H9 (cell line): Measurements from ENCODE around the gene DCLRE1C. TPM values are rescaled to one million over a fixed set of nuclear protein-coding genes. Genes with fewer than 3 reads are reported as not detected.

Experiments
- DNase-seq: peaks from one replicate; pipeline ENCODE4 v3.0.0-alpha.2; 2017
- H2AFZ ChIP-seq: one replicate; pipeline ENCODE4 v1.6.1; 2013; ENCODE audit warnings: mild to moderate bottlenecking, low read length, control low read depth, moderate library complexity
- H2AK5ac ChIP-seq: 2 replicates; pipeline ENCODE4 v1.6.1; 2013; ENCODE audit warnings: low read length, control low read depth, mixed read lengths; ENCODE audit not compliant: insufficient read length
- H2BK120ac ChIP-seq: one replicate; pipeline ENCODE4 v1.6.1; 2013; ENCODE audit warnings: low read depth, mild to moderate bottlenecking, low read length, control low read depth, inconsistent platforms; ENCODE audit not compliant: poor library complexity, severe bottlenecking
- H2BK12ac ChIP-seq: 2 replicates; pipeline ENCODE4 v1.6.1; 2013; ENCODE audit warnings: low read length, control low read depth, mixed read lengths, low read depth; ENCODE audit not compliant: insufficient read length
- H2BK15ac ChIP-seq: 2 replicates; pipeline ENCODE4 v1.6.1; 2013; ENCODE audit warnings: low read depth, low read length, control low read depth
- H2BK20ac ChIP-seq: one replicate; pipeline ENCODE4 v1.6.1; 2013; ENCODE audit warnings: low read depth, mild to moderate bottlenecking, low read length, control low read depth, inconsistent platforms; ENCODE audit not compliant: poor library complexity, severe bottlenecking
- H2BK5ac ChIP-seq: 2 replicates; pipeline ENCODE4 v1.6.1; 2013; ENCODE audit warnings: low read length, control low read depth, mixed read lengths; ENCODE audit not compliant: insufficient read length
- H3K14ac ChIP-seq: 2 replicates; pipeline ENCODE4 v1.6.1; 2013; ENCODE audit warnings: low read length, control low read depth; ENCODE audit not compliant: insufficient read depth
- H3K18ac ChIP-seq: 2 replicates; pipeline ENCODE4 v1.6.1; 2013; ENCODE audit warnings: low read depth, mild to moderate bottlenecking, mixed read lengths, low read length, control low read depth; ENCODE audit not compliant: insufficient read length
- H3K23ac ChIP-seq: 2 replicates; pipeline ENCODE4 v1.6.1; 2013; ENCODE audit warnings: low read length, control low read depth, mixed read lengths, low read depth; ENCODE audit not compliant: insufficient read length
- H3K23me2 ChIP-seq: 2 replicates; pipeline ENCODE4 v1.6.1; 2013; ENCODE audit warnings: low read depth, mild to moderate bottlenecking, mixed read lengths, low read length, control low read depth; ENCODE audit not compliant: insufficient read length, poor library complexity, severe bottlenecking
- H3K27ac ChIP-seq: 2 replicates; pipeline ENCODE4 v1.5.1; 2013; ENCODE audit warnings: low read length, control low read depth, mixed read lengths, low read depth; ENCODE audit not compliant: insufficient read length
- H3K27me3 ChIP-seq: 2 replicates; pipeline ENCODE4 v1.6.1; 2013; ENCODE audit warnings: low read length, control low read depth, inconsistent platforms; ENCODE audit not compliant: insufficient read depth
- H3K4ac ChIP-seq: 2 replicates; pipeline ENCODE4 v1.6.1; 2013; ENCODE audit warnings: low read depth, mild to moderate bottlenecking, control low read depth, inconsistent platforms, low read length, moderate library complexity
- H3K4me1 ChIP-seq: 2 replicates; pipeline ENCODE4 v1.6.1; 2013; ENCODE audit warnings: low read length, control low read depth, inconsistent platforms; ENCODE audit not compliant: insufficient read depth
- H3K4me2 ChIP-seq: 2 replicates; pipeline ENCODE4 v1.6.1; 2013; ENCODE audit warnings: low read length, control low read depth, mixed read lengths; ENCODE audit not compliant: insufficient read length, insufficient read depth
- H3K56ac ChIP-seq: 2 replicates; pipeline ENCODE4 v1.6.1; 2013; ENCODE audit warnings: low read depth, mild to moderate bottlenecking, mixed read lengths, low read length, control low read depth; ENCODE audit not compliant: insufficient read length
- H3K79me1 ChIP-seq: 2 replicates; pipeline ENCODE4 v1.6.1; 2013; ENCODE audit warnings: low read depth, mild to moderate bottlenecking, moderate library complexity, low read length, control low read depth, inconsistent platforms; ENCODE audit not compliant: insufficient read depth, poor library complexity, severe bottlenecking
- H3K79me2 ChIP-seq: 2 replicates; pipeline ENCODE4 v1.6.1; 2013; ENCODE audit warnings: low read length, control low read depth, inconsistent platforms; ENCODE audit not compliant: insufficient read depth
- H3K9ac ChIP-seq: 2 replicates; pipeline ENCODE4 v1.6.1; 2013; ENCODE audit warnings: low read length, control low read depth, mixed read lengths; ENCODE audit not compliant: insufficient read length; ENCODE audit errors: extremely low read depth
- H3K9me3 ChIP-seq: one replicate; pipeline ENCODE4 v1.6.1; 2013; ENCODE audit warnings: low read depth, low read length, inconsistent platforms; ENCODE audit not compliant: control insufficient read depth
- H3T11ph ChIP-seq: one replicate; pipeline ENCODE4 v1.6.1; 2013; ENCODE audit warnings: mild to moderate bottlenecking, low read length, control low read depth, inconsistent platforms
- H4K20me1 ChIP-seq: one replicate; pipeline ENCODE4 v1.6.1; 2013; ENCODE audit not compliant: control insufficient read depth, insufficient read length, insufficient read depth
- H4K5ac ChIP-seq: 2 replicates; pipeline ENCODE4 v1.6.1; 2013; ENCODE audit warnings: low read depth, mild to moderate bottlenecking, mixed read lengths, low read length, control low read depth; ENCODE audit not compliant: insufficient read length
- H4K8ac ChIP-seq: replicated peaks from 2 replicates; pipeline ENCODE4 v1.6.1; 2013; ENCODE audit warnings: low read length, control low read depth, mixed read lengths, low read depth; ENCODE audit not compliant: insufficient read length
- H4K91ac ChIP-seq: 2 replicates; pipeline ENCODE4 v1.6.1; 2013; ENCODE audit warnings: low read depth, mild to moderate bottlenecking, moderate library complexity, mixed read lengths, low read length, control low read depth; ENCODE audit not compliant: insufficient read length
- H3K27ac Mint-ChIP-seq, 3 experiments: 2 replicates in 2 of 3; 3 replicates in 1 of 3; pipeline ENCODE4 v1.8.0; 2020 to 2021; ENCODE audit warnings: mixed read lengths in 3 of 3, mild to moderate bottlenecking in 1 of 3, moderate library complexity in 1 of 3
- H3K27me3 Mint-ChIP-seq: 2 replicates; pipeline ENCODE4 v1.8.0; 2021; ENCODE audit warnings: low read depth, mild to moderate bottlenecking, moderate library complexity, mixed read lengths
- H3K36me3 Mint-ChIP-seq, 3 experiments: 2 replicates in 2 of 3; 3 replicates in 1 of 3; pipeline ENCODE4 v1.8.0; 2020 to 2021; ENCODE audit warnings: low read depth in 3 of 3, mixed read lengths in 3 of 3; ENCODE audit not compliant: insufficient read depth in 1 of 3
- H3K4me1 Mint-ChIP-seq, 2 experiments: 2 replicates each; pipeline ENCODE4 v1.8.0; 2020; ENCODE audit warnings: mixed read lengths in 2 of 2
- H3K4me3 Mint-ChIP-seq, 2 experiments: 2 replicates in 1 of 2; 3 replicates in 1 of 2; pipeline ENCODE4 v1.8.0; 2020 to 2021; ENCODE audit warnings: mild to moderate bottlenecking in 2 of 2, mixed read lengths in 2 of 2, moderate library complexity in 1 of 2
- H3K9me3 Mint-ChIP-seq, 2 experiments: 2 replicates in 1 of 2; 3 replicates in 1 of 2; pipeline ENCODE4 v1.8.0; 2020; ENCODE audit warnings: mild to moderate bottlenecking in 2 of 2, mixed read lengths in 2 of 2, moderate library complexity in 1 of 2
- WGBS: extraction: QIAGEN DNeasy Blood & Tissue Kit; methylation state at CpG from one replicate; pipeline ENCODE4 v1.1.7; 2013; ENCODE audit warnings: missing lambda C conversion rate, low lambda C conversion rate, mixed read lengths; ENCODE audit not compliant: insufficient read length; ENCODE audit errors: extremely low coverage; 5-methylcytosine and 5-hydroxymethylcytosine counted together
- total RNA-seq: library from RNA; stranded (reverse); gene quantifications from 2 replicates; pipeline ENCODE4 v1.2.1, GENCODE V29; 2021
- TF ChIP-seq, protein P1 (sequence below): fragments of 200-600 bp; sonication (generic); conservative IDR thresholded peaks from 3 replicates; pipeline ENCODE4 v1.8.0; 2021; ENCODE audit warnings: antibody characterized with exemption, mild to moderate bottlenecking

DCLRE1C gene
- total RNA-seq, 1 experiment from 2014 or later: 15.2 TPM

DNA sequence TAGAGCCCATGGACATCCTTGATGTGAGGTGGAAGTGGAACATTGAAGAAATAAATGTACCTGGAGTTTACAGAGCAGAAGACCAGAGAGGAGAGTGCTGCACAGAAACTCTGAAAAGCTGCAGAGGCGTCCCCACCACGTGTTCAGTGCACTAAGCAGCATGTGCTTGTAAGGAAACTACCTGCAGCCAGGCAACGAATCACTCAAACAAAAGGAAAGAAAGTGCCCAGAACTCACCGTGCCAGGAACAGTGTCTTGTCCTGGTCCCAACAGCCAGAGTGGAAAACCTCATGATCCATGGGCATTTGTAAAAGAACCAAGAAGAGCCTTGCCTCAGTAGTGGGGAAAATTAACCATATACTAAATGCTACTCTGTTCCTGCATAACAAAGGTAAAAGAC is 42.9 kb downstream of the DCLRE1C start:
- Histone ChIP-seq H2AK5ac (no peak overlapping the region), H2AFZ (no peak overlapping the region), H3T11ph (no peak overlapping the region), H3K9ac (no peak overlapping the region), H4K20me1 (no peaks in the 10 kb centered on the region), H4K8ac (no peak overlapping the region), H4K91ac (no peak overlapping the region), H3K4me1 (no peaks in the 10 kb centered on the region), H2BK15ac (no peak overlapping the region), H3K9me3 (peaks cover 2% of the 10 kb centered on the region), H3K27ac (no peak overlapping the region), H3K56ac (no peak overlapping the region), H3K79me1 (no peaks in the 10 kb centered on the region), H3K4ac (no peak overlapping the region), H2BK20ac (no peak overlapping the region), H3K23ac (no peak overlapping the region), H2BK120ac (no peak overlapping the region), H3K18ac (no peak overlapping the region), H3K4me2 (no peak overlapping the region), H3K23me2 (peaks cover 3% of the 10 kb centered on the region), H2BK12ac (no peak overlapping the region), H3K14ac (no peak overlapping the region), H4K5ac (no peak overlapping the region), H3K27me3 (no peaks in the 10 kb centered on the region), H3K79me2 (no peaks in the 10 kb centered on the region), H2BK5ac (no peak overlapping the region)
- TF ChIP-seq, protein P1, sequence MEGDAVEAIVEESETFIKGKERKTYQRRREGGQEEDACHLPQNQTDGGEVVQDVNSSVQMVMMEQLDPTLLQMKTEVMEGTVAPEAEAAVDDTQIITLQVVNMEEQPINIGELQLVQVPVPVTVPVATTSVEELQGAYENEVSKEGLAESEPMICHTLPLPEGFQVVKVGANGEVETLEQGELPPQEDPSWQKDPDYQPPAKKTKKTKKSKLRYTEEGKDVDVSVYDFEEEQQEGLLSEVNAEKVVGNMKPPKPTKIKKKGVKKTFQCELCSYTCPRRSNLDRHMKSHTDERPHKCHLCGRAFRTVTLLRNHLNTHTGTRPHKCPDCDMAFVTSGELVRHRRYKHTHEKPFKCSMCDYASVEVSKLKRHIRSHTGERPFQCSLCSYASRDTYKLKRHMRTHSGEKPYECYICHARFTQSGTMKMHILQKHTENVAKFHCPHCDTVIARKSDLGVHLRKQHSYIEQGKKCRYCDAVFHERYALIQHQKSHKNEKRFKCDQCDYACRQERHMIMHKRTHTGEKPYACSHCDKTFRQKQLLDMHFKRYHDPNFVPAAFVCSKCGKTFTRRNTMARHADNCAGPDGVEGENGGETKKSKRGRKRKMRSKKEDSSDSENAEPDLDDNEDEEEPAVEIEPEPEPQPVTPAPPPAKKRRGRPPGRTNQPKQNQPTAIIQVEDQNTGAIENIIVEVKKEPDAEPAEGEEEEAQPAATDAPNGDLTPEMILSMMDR: no peak
- Mint-ChIP-seq H3K4me1 (no peaks in the 10 kb centered on the region), H3K36me3 (peaks cover 80 to 93% (median 91%) of the 10 kb centered on the region in 3 experiments), H3K9me3 (peaks cover 28 to 40% of the 10 kb centered on the region in 2 experiments), H3K27me3 (no peaks in the 10 kb centered on the region), H3K4me3 (no peak overlapping the region), H3K27ac (no peak overlapping the region)
- no CpG with 5 or more reads among the region's 4 CpGs for WGBS
- DNase-seq: no peak
